D721Med (cell line): ENCODE data around the gene ETF1.

Source experiments
- DNase-seq: peaks from one replicate; pipeline ENCODE4 v3.0.0; 2011; ENCODE audit warnings: low spot score; ENCODE audit not compliant: insufficient read length
- FAIRE-seq: peaks from 2 replicates; lab custom pipeline; 2011; peaks lifted over from hg19 to GRCh38; lab: Jason Lieb, UNC
- CTCF ChIP-seq: IDR thresholded peaks from 2 replicates; pipeline ENCODE4 v1.5.1; 2012; ENCODE audit warnings: mild to moderate bottlenecking, control low read depth; ENCODE audit not compliant: insufficient read depth; ENCODE audit errors: missing control alignments

Gene ETF1

GRCh38 chr5:138470322-138471051 lies 72.5 kb downstream of the ETF1 start:
- DNase-seq (no peak), FAIRE-seq (no peak)
- TF ChIP-seq CTCF = no peak

- FAIRE-seq = no peak
- no peak for DNase-seq
- TF ChIP-seq CTCF = no peak
These were observed 73.3 kb downstream of the ETF1 start for GRCh38 chr5:138469540-138470321.

GRCh38 chr5:138468966-138469539 lies 74.0 kb downstream of the ETF1 start:
- DNase-seq (no peak), FAIRE-seq (no peak)
- TF ChIP-seq CTCF = no peak

- no peak for TF ChIP-seq CTCF
- no peak for DNase-seq
- FAIRE-seq = no peak
These were observed 74.7 kb downstream of the ETF1 start for GRCh38 chr5:138468133-138468965.

- FAIRE-seq (no peak), DNase-seq (no peak)
- TF ChIP-seq CTCF = no peak
These were observed 75.3 kb downstream of the ETF1 start for GRCh38 chr5:138467711-138468132.

GRCh38 chr5:138466900-138467710 lies 75.9 kb downstream of the ETF1 start:
- DNase-seq (no peak), FAIRE-seq (no peak)
- no peak for TF ChIP-seq CTCF
